Loucy (cell line): Measurements from ENCODE around the gene SNX14.

ENCODE experiments used
- H2AFZ ChIP-seq: fragments of 200-600 bp; sonication (generic); 2 replicates; pipeline ENCODE4 v1.6.0; 2016; ENCODE audit warnings: antibody characterized with exemption, mild to moderate bottlenecking, low read length, moderate library complexity
- H3F3A ChIP-seq: fragments of 200-600 bp; 2 replicates; pipeline ENCODE4 v1.6.0; 2016; ENCODE audit warnings: antibody characterized with exemption, low read depth, mild to moderate bottlenecking
- H3K27me3 ChIP-seq: fragments of 200-600 bp; sonication (generic); 2 replicates; pipeline ENCODE4 v1.6.1; 2014; ENCODE audit warnings: low read length, mild to moderate bottlenecking; ENCODE audit not compliant: insufficient read depth, poor library complexity, severe bottlenecking
- H3K36me3 ChIP-seq: fragments of 200-600 bp; sonication (generic); 2 replicates; pipeline ENCODE4 v1.6.1; 2016; ENCODE audit warnings: low read length; ENCODE audit not compliant: insufficient read depth
- H3K4me1 ChIP-seq: fragments of 200-600 bp; sonication (generic); 2 replicates; pipeline ENCODE4 v1.5.1; 2014; ENCODE audit warnings: low read length, mild to moderate bottlenecking; ENCODE audit not compliant: insufficient read depth, poor library complexity, severe bottlenecking
- H3K4me2 ChIP-seq: fragments of 200-600 bp; sonication (generic); 2 replicates; pipeline ENCODE4 v1.6.0; 2014; ENCODE audit warnings: antibody characterized with exemption, low read length, low read depth, mild to moderate bottlenecking; ENCODE audit not compliant: poor library complexity, severe bottlenecking
- H3K4me3 ChIP-seq: fragments of 200-600 bp; sonication (generic); 2 replicates; pipeline ENCODE4 v1.5.1; 2014; ENCODE audit warnings: low read length, mild to moderate bottlenecking, mixed read lengths; ENCODE audit not compliant: poor library complexity, severe bottlenecking
- H3K79me2 ChIP-seq: fragments of 200-600 bp; sonication (generic); 2 replicates; pipeline ENCODE4 v1.6.1; 2014; ENCODE audit warnings: low read length; ENCODE audit not compliant: insufficient read depth
- H3K9ac ChIP-seq: fragments of 200-600 bp; sonication (generic); 2 replicates; pipeline ENCODE4 v1.6.0; 2014; ENCODE audit warnings: mild to moderate bottlenecking, low read depth, low read length, moderate library complexity; ENCODE audit not compliant: poor library complexity, severe bottlenecking
- H3K9me2 ChIP-seq: fragments of 200-600 bp; sonication (generic); replicated peaks from 2 replicates; pipeline ENCODE4 v1.6.1; 2016; ENCODE audit warnings: low read depth, low read length, mixed read lengths
- H3K9me3 ChIP-seq: fragments of 200-600 bp; sonication (generic); 2 replicates; pipeline ENCODE4 v1.6.1; 2014; ENCODE audit warnings: mild to moderate bottlenecking, antibody characterized with exemption, low read length, low read depth; ENCODE audit not compliant: insufficient read depth
- H4K20me1 ChIP-seq: fragments of 200-600 bp; sonication (generic); 2 replicates; pipeline ENCODE4 v1.6.0; 2014; ENCODE audit warnings: antibody characterized with exemption, low read length, mild to moderate bottlenecking; ENCODE audit not compliant: insufficient read depth, poor library complexity, severe bottlenecking
- EZH2phosphoT487 ChIP-seq: fragments of 200-600 bp; IDR thresholded peaks from 2 replicates; pipeline ENCODE4 v1.6.1; 2018; ENCODE audit warnings: antibody characterized with exemption, mild to moderate bottlenecking, moderate library complexity, borderline replicate concordance
- TF ChIP-seq, protein P1 (sequence below): fragments of 200-600 bp; sonication (generic); conservative IDR thresholded peaks from 2 replicates; pipeline ENCODE4 v1.5.1; 2014; ENCODE audit warnings: mild to moderate bottlenecking, antibody characterized with exemption, low read length

Gene SNX14

DNA sequence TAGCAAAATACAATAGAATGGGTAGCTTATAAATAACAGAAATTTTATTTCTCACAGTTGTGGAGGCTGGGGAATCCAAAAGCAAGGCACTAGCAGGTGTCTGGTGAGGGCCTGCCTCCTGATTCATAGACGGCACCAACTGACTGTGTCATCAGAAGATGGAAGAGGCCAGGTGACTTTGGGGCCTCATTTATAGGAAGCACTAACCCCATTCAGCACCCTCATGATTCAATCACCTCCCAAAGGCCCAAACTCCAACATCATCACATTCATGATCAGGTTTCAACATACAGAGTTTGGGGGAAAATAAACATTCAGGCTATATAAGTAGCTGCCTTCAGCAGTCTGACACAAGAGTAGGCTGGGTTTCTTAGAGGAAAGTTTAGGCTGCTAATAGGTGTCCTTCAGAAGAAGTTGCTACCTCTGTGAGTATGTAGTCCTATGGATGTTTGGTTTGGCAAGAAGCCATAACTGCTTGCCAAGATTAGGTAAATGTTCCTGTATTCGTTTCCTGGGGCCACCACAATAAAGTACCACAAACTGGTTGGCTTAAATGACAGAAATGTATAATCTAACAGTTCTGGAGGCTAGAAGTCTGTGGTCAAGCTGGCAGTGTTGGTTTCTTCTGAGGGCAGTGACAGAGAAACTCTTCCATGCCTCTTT is 94.9 kb downstream of the SNX14 start:
- Histone ChIP-seq H3K9me3 (peaks cover 5% of the 10 kb centered on the region; the same call in 1 of the 2 replicates), H3K4me1 (peaks cover 14% of the 10 kb centered on the region), H3F3A (no peaks in the 10 kb centered on the region), H3K79me2 (no peaks in the 10 kb centered on the region), H2AFZ (no peak overlapping the region), H3K4me2 (peak overlapping the region; percentile 28), H3K9ac (no peak overlapping the region), H3K36me3 (no peaks in the 10 kb centered on the region), H3K9me2 (no peaks in the 10 kb centered on the region), H4K20me1 (no peaks in the 10 kb centered on the region), H3K27me3 (peaks cover 41% of the 10 kb centered on the region), H3K4me3 (no peak overlapping the region)
- TF ChIP-seq EZH2phosphoT487, result peak; percentile 41; the same call in 1 of the 2 replicates
- TF ChIP-seq, protein P1, sequence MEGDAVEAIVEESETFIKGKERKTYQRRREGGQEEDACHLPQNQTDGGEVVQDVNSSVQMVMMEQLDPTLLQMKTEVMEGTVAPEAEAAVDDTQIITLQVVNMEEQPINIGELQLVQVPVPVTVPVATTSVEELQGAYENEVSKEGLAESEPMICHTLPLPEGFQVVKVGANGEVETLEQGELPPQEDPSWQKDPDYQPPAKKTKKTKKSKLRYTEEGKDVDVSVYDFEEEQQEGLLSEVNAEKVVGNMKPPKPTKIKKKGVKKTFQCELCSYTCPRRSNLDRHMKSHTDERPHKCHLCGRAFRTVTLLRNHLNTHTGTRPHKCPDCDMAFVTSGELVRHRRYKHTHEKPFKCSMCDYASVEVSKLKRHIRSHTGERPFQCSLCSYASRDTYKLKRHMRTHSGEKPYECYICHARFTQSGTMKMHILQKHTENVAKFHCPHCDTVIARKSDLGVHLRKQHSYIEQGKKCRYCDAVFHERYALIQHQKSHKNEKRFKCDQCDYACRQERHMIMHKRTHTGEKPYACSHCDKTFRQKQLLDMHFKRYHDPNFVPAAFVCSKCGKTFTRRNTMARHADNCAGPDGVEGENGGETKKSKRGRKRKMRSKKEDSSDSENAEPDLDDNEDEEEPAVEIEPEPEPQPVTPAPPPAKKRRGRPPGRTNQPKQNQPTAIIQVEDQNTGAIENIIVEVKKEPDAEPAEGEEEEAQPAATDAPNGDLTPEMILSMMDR, result no peak

DNA sequence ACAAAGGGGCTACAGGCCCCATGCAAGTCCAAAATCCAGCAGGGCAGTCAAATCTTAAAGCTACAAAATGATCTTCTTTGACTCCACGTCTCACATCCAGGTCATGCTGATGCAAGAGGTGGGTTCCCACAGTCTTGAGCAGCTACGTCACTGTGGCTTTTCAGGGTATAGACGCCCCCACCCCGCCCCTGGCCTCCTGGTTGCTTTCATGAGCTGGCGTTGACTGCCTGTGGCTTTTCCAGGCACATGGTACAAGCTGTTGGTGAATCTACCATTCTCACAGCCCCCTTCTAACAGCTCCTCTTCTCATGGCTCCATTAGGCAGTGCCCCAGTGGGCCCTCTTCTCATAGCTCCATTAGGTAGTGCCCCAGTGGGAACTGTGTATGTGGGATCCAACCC is 96.8 kb downstream of the SNX14 start:
- H3K79me2 ChIP-seq, result no peaks in the 10 kb centered on the region
- H3K4me2 ChIP-seq, result no peak overlapping the region
- H3K9me3 ChIP-seq, result peaks cover 5% of the 10 kb centered on the region; the same call in 1 of the 2 replicates
- no peak overlapping the region for H3K9ac ChIP-seq
- no peaks in the 10 kb centered on the region for H3K9me2 ChIP-seq
- no peaks in the 10 kb centered on the region for H3K36me3 ChIP-seq
- no peak overlapping the region for H3K4me3 ChIP-seq
- H3F3A ChIP-seq, result no peaks in the 10 kb centered on the region
- H3K4me1 ChIP-seq, result peaks cover 14% of the 10 kb centered on the region
- peaks cover 58% of the 10 kb centered on the region for H3K27me3 ChIP-seq
- TF ChIP-seq, protein P1, result no peak
- TF ChIP-seq EZH2phosphoT487, result no peak
- no peak overlapping the region for H2AFZ ChIP-seq
- no peaks in the 10 kb centered on the region for H4K20me1 ChIP-seq

DNA sequence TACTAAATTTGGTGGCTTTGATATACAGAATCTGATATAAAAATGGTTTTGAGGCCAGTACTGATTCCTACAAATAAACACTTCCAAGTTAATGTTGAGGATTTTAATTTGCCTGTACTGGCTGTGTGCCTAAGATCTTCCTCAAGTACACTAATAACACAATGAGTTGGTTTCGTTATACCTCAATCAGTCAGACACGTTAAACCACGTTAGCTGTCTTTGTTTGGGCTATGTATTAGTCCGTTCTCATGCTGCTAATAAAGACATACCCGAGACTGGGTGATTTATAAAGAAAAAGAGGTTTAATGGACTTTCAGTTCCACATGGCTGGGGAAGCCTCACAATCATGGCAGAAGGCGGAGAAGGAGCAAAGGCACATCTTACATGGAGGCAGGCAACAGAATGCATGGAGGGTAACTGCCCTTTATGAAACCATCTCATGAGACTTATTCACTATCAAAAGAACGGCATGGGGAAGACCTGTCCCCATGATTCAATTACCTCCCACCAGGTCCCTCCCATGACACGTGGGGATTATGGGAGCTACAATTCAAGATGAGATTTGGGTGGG is 97.6 kb downstream of the SNX14 start:
- Histone ChIP-seq H3K9me2 (no peaks in the 10 kb centered on the region), H3K4me1 (peaks cover 14% of the 10 kb centered on the region), H4K20me1 (no peaks in the 10 kb centered on the region), H3K79me2 (no peaks in the 10 kb centered on the region), H3K4me3 (no peak overlapping the region), H3K27me3 (peaks cover 66% of the 10 kb centered on the region), H3K4me2 (no peak overlapping the region), H3F3A (no peaks in the 10 kb centered on the region), H3K9me3 (peaks cover 5% of the 10 kb centered on the region; the same call in 1 of the 2 replicates), H3K36me3 (no peaks in the 10 kb centered on the region), H2AFZ (no peak overlapping the region), H3K9ac (no peak overlapping the region)
- TF ChIP-seq, protein P1, result no peak
- TF ChIP-seq EZH2phosphoT487, result no peak
